H1 (cell line): Measurements from ENCODE around the gene TGFBR2. TPM values are rescaled to one million over a fixed set of nuclear protein-coding genes. Genes with fewer than 3 reads are reported as not detected.

Source experiments
- CTCF ChIA-PET: fragments of 300-600 bp; sonication (Branson Sonifier 250); formaldehyde crosslinking; loops from one replicate; lab custom pipeline; 2021; ENCODE audit not compliant: partially characterized antibody; lab: Charles Lee
- POLR2A ChIA-PET: fragments of 300-600 bp; sonication (Branson Sonifier 250); formaldehyde crosslinking; loops from one replicate; lab custom pipeline; 2021; ENCODE audit warnings: inconsistent platforms; ENCODE audit not compliant: partially characterized antibody; lab: Charles Lee
- DNase-seq, 2 experiments: peaks; one replicate each; pipeline versions ENCODE4 v3.0.0 to v3.0.0-alpha.2; 2010 to 2022; ENCODE audit warnings: low spot score in 2 of 2, low read depth in 1 of 2, mixed read lengths in 1 of 2
- FAIRE-seq: peaks from 2 replicates; lab custom pipeline; 2011; peaks lifted over from hg19 to GRCh38; lab: Jason Lieb, UNC
- H2AFZ ChIP-seq: 2 replicates; pipeline ENCODE4 v1.8.1; 2012; ENCODE audit warnings: low read length, inconsistent platforms
- H2AK5ac ChIP-seq: 2 replicates; pipeline ENCODE4 v1.6.1; 2013; ENCODE audit warnings: low read depth, low read length
- H2BK120ac ChIP-seq: replicated peaks from 2 replicates; pipeline ENCODE3; 2013; ENCODE audit warnings: low read depth, low read length, inconsistent platforms
- H2BK12ac ChIP-seq: 2 replicates; pipeline ENCODE4 v1.6.1; 2013; ENCODE audit warnings: low read depth, low read length
- H2BK15ac ChIP-seq: 2 replicates; pipeline ENCODE4 v1.6.1; 2013; ENCODE audit warnings: low read length
- H2BK20ac ChIP-seq: 2 replicates; pipeline ENCODE4 v1.6.1; 2013; ENCODE audit warnings: low read length
- H2BK5ac ChIP-seq: 2 replicates; pipeline ENCODE4 v1.6.1; 2013; ENCODE audit warnings: low read depth, low read length
- H3K14ac ChIP-seq: 2 replicates; pipeline ENCODE4 v1.6.1; 2013; ENCODE audit warnings: inconsistent platforms; ENCODE audit not compliant: insufficient read length
- H3K18ac ChIP-seq: 2 replicates; pipeline ENCODE4 v1.6.1; 2013; ENCODE audit warnings: low read length; ENCODE audit errors: extremely low read depth
- H3K23ac ChIP-seq: 2 replicates; pipeline ENCODE4 v1.6.1; 2013; ENCODE audit warnings: inconsistent platforms; ENCODE audit not compliant: insufficient read length
- H3K23me2 ChIP-seq: 2 replicates; pipeline ENCODE4 v1.6.1; 2013; ENCODE audit warnings: low read depth, low read length
- H3K27ac ChIP-seq: 2 replicates; pipeline ENCODE4 v1.6.1; 2011; ENCODE audit warnings: low read depth, low read length, inconsistent platforms
- H3K27me3 ChIP-seq, 4 experiments: replicated peaks in 1 of 4; 1 replicate in 1 of 4; 2 replicates in 3 of 4; pipeline versions ENCODE4 v1.6.1 to v1.8.1; 2011 to 2013; ENCODE audit warnings: low read length in 3 of 4, mild to moderate bottlenecking in 3 of 4, inconsistent platforms in 2 of 4, mixed read lengths in 2 of 4, moderate library complexity in 1 of 4; ENCODE audit not compliant: control insufficient read depth in 3 of 4, insufficient read depth in 3 of 4; ENCODE audit errors: extremely low read depth in 1 of 4
- H3K36me3 ChIP-seq, 4 experiments: 2 replicates each; pipeline versions ENCODE4 v1.6.1 to v1.8.1; 2011 to 2013; ENCODE audit warnings: mild to moderate bottlenecking in 4 of 4, low read length in 3 of 4, moderate library complexity in 2 of 4, control low read depth in 1 of 4, inconsistent platforms in 1 of 4; ENCODE audit not compliant: insufficient read depth in 4 of 4, control insufficient read depth in 2 of 4
- H3K4ac ChIP-seq: replicated peaks from 2 replicates; pipeline ENCODE3; 2013; ENCODE audit warnings: low read length, low read depth, mixed read lengths, inconsistent platforms; ENCODE audit not compliant: insufficient read length
- H3K4me1 ChIP-seq, 4 experiments: replicated peaks in 1 of 4; 1 replicate in 1 of 4; 2 replicates in 3 of 4; pipeline versions ENCODE4 v1.6.1 to v1.8.1; 2011 to 2013; ENCODE audit warnings: low read length in 3 of 4, inconsistent platforms in 2 of 4, mixed read lengths in 1 of 4; ENCODE audit not compliant: insufficient read depth in 4 of 4, control insufficient read depth in 3 of 4
- H3K4me2 ChIP-seq, 2 experiments: 2 replicates each; pipeline versions ENCODE4 v1.6.1 to v1.8.1; 2011 to 2013; ENCODE audit warnings: low read depth in 2 of 2, low read length in 2 of 2, control low read depth in 1 of 2, inconsistent platforms in 1 of 2, mild to moderate bottlenecking in 1 of 2; ENCODE audit not compliant: insufficient read depth in 1 of 2
- H3K4me3 ChIP-seq, 4 experiments: fragments of 200-600, 300-600 bp in 1 of 4; sonication (generic), shearing (Covaris generic), sonication (Bioruptor Twin) in 1 of 4; 2 replicates each; pipeline versions ENCODE4 v1.5.1 to v1.8.1; 2011 to 2016; ENCODE audit warnings: low read length in 4 of 4, low read depth in 3 of 4, control low read depth in 2 of 4, inconsistent platforms in 2 of 4, mild to moderate bottlenecking in 2 of 4, mixed read lengths in 1 of 4, moderate library complexity in 1 of 4; ENCODE audit not compliant: insufficient read depth in 2 of 4; ENCODE audit errors: extremely low read depth in 1 of 4
- H3K56ac ChIP-seq: replicated peaks from 2 replicates; pipeline ENCODE3; 2013; ENCODE audit warnings: low read depth, mild to moderate bottlenecking, mixed read lengths, low read length, inconsistent platforms; ENCODE audit not compliant: insufficient read length
- H3K79me1 ChIP-seq: 2 replicates; pipeline ENCODE4 v1.6.1; 2013; ENCODE audit warnings: low read depth, low read length, control low read depth
- H3K79me2 ChIP-seq, 2 experiments: 2 replicates each; pipeline versions ENCODE4 v1.6.1 to v1.8.1; 2012 to 2013; ENCODE audit warnings: low read length in 2 of 2, mild to moderate bottlenecking in 2 of 2, inconsistent platforms in 1 of 2; ENCODE audit not compliant: insufficient read depth in 2 of 2, control insufficient read depth in 1 of 2
- H3K9ac ChIP-seq, 4 experiments: replicated peaks in 1 of 4; 1 replicate in 1 of 4; 2 replicates in 3 of 4; pipeline versions ENCODE4 v1.6.1 to v1.8.1; 2011 to 2013; ENCODE audit warnings: low read depth in 3 of 4, low read length in 3 of 4, control low read depth in 2 of 4, mild to moderate bottlenecking in 2 of 4, moderate library complexity in 2 of 4, inconsistent platforms in 1 of 4; ENCODE audit errors: extremely low read depth in 1 of 4
- H3K9me3 ChIP-seq, 2 experiments: 2 replicates each; pipeline versions ENCODE4 v1.6.1 to v1.8.1; 2012 to 2013; ENCODE audit warnings: mild to moderate bottlenecking in 2 of 2, moderate library complexity in 2 of 2, control low read depth in 1 of 2, inconsistent platforms in 1 of 2, low read depth in 1 of 2, low read length in 1 of 2, mixed read lengths in 1 of 2; ENCODE audit not compliant: insufficient read depth in 2 of 2
- H4K20me1 ChIP-seq, 2 experiments: replicated peaks in 1 of 2; 2 replicates each; pipeline versions ENCODE3 to v1.8.1; 2011 to 2013; ENCODE audit warnings: inconsistent platforms in 2 of 2, low read length in 2 of 2, mild to moderate bottlenecking in 1 of 2; ENCODE audit not compliant: insufficient read depth in 2 of 2, control insufficient read depth in 1 of 2
- H4K5ac ChIP-seq: 2 replicates; pipeline ENCODE4 v1.6.1; 2013; ENCODE audit warnings: low read length, low read depth, mixed read lengths, inconsistent platforms; ENCODE audit not compliant: insufficient read length
- H4K8ac ChIP-seq: 2 replicates; pipeline ENCODE4 v1.8.0; 2013; ENCODE audit warnings: mild to moderate bottlenecking, moderate library complexity, low read length, inconsistent platforms; ENCODE audit not compliant: insufficient read depth; ENCODE audit errors: extremely low read depth
- H4K91ac ChIP-seq: replicated peaks from 2 replicates; pipeline ENCODE3; 2013; ENCODE audit warnings: low read length, mixed read lengths, inconsistent platforms; ENCODE audit not compliant: insufficient read length
- CHD1 ChIP-seq: IDR thresholded peaks from 2 replicates; pipeline ENCODE4 v1.6.1; 2012; ENCODE audit warnings: low read depth, low read length, improper control_type of control experiment
- FOSL1 ChIP-seq: IDR thresholded peaks from 2 replicates; pipeline ENCODE4 v1.6.1; 2011; ENCODE audit warnings: mild to moderate bottlenecking, low read depth, low read length, moderate library complexity; ENCODE audit not compliant: insufficient read depth
- RXRA ChIP-seq: IDR thresholded peaks from 2 replicates; pipeline ENCODE4 v1.6.1; 2011; ENCODE audit warnings: low read depth, mild to moderate bottlenecking, low read length, moderate library complexity; ENCODE audit not compliant: insufficient read depth
- SAP30 ChIP-seq: fragments of 300-600 bp; sonication (generic); IDR thresholded peaks from 2 replicates; pipeline ENCODE4 v1.7.1; 2012; ENCODE audit warnings: low read length, moderate library complexity, mild to moderate bottlenecking, inconsistent platforms; ENCODE audit not compliant: insufficient read depth, insufficient replicate concordance
- SIN3A ChIP-seq, 2 experiments: IDR thresholded peaks in 1 of 2; conservative IDR thresholded peaks in 1 of 2; 2 replicates each; pipeline ENCODE4 v1.6.1; 2011 to 2012; ENCODE audit warnings: low read length in 2 of 2, improper control_type of control experiment in 1 of 2, low read depth in 1 of 2, mild to moderate bottlenecking in 1 of 2
- SIX5 ChIP-seq: IDR thresholded peaks from 2 replicates; pipeline ENCODE4 v1.6.1; 2011; ENCODE audit warnings: mild to moderate bottlenecking, low read depth, low read length
- TAF1 ChIP-seq: IDR thresholded peaks from 2 replicates; pipeline ENCODE4 v1.6.1; 2011; ENCODE audit warnings: mild to moderate bottlenecking, low read depth, low read length
- WGBS, 2 experiments: shearing (Covaris generic) in 1 of 2; methylation state at CpG; one replicate each; pipeline versions ENCODE4 v1.1.6 to v1.1.7; 2013 to 2015; ENCODE audit warnings: low lambda C conversion rate in 2 of 2, mixed read lengths in 2 of 2, inconsistent platforms in 1 of 2, low coverage in 1 of 2, missing lambda C conversion rate in 1 of 2; ENCODE audit not compliant: insufficient replicate concordance in 2 of 2, insufficient coverage in 1 of 2, insufficient read length in 1 of 2; ENCODE audit errors: extremely low coverage in 1 of 2, missing lambda C conversion rate in 1 of 2; 5-methylcytosine and 5-hydroxymethylcytosine counted together
- polyA plus RNA-seq, 7 experiments: library from polyadenylated mRNA; depleted of rRNA in 3 of 7; stranded (reverse) in 5 of 7; unstranded in 2 of 7; fragments of >200 nt in 5 of 7; fragments of 200-250 nt in 2 of 7; gene quantifications; 1 replicate in 5 of 7; 2 replicates in 1 of 7; 4 replicates in 1 of 7; pipeline versions ENCODE4 v1.2.1 to v1.2.3, GENCODE V29; 2011 to 2013; ENCODE audit warnings: missing spikeins in 2 of 7, mixed read lengths in 2 of 7
- total RNA-seq: library from RNA; stranded (reverse); fragmentation: NEBNext Ultra II Directional; extraction: Animal tissue kit (Norgen Biotek cat#: 25700); gene quantifications from 2 replicates; pipeline ENCODE4 v1.2.1, GENCODE V29; 2021

TGFBR2 gene
- total and polyA plus RNA-seq, 2 of the 8 experiments (the other 6 are each of a cell fraction or from before 2014, with no cell fraction given): 4.2 to 7.4 TPM

DNA sequence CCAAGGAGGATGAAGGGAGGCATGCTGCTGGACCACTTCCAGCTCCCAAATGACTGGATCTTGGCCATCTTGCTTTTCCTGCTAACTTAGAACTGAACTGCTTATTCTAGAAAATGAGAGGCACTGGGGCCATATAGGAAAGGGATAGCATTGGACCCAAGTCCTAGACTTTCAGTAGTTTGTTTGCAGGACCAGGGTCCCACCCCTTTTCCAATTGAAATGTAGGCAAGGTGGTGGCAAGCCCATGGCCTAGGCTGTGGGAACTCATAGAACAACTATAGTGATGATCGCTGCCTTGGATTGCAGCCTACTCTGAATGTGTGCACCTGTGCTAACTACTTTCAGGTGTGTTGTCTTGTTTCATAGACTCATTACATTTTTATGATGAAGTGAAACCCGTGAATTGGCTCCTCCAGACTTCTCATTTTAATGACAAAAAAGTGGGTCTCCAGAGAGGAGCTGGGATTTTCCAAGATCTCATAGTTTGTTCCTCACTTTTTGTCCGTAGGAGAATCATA lies 50.3 kb downstream of the TGFBR2 start:
- Histone ChIP-seq H3K79me1 (no peaks in the 10 kb centered on the region; the same call in 1 of the 2 replicates), H3K23me2 (no peaks in the 10 kb centered on the region), H3K14ac (no peak overlapping the region), H3K79me2 (no peaks in the 10 kb centered on the region), H3K27me3 (no peaks in the 10 kb centered on the region), H3K9me3 (no peaks in the 10 kb centered on the region), H2AK5ac (no peak overlapping the region), H3K23ac (no peak overlapping the region), H3K27ac (no peak overlapping the region), H3K4me1 (peaks cover 0 to 11% (median 6%) of the 10 kb centered on the region in 4 experiments; a peak in 4 of 7 replicates), H2BK20ac (no peak overlapping the region), H2BK120ac (no peak overlapping the region), H4K20me1 (no peaks in the 10 kb centered on the region), H2AFZ (no peak overlapping the region), H3K4me2 (no peak overlapping the region), H4K91ac (no peak overlapping the region), H2BK15ac (no peak overlapping the region), H2BK12ac (no peak overlapping the region), H3K18ac (no peak overlapping the region), H2BK5ac (no peak overlapping the region), H3K4ac (no peak overlapping the region), H3K56ac (no peak overlapping the region), H3K36me3 (peaks cover 0 to 22% (median 9%) of the 10 kb centered on the region in 4 experiments; a peak in 5 of 8 replicates), H4K8ac (no peak overlapping the region), H3K4me3 (no peak overlapping the region), H4K5ac (no peak overlapping the region), H3K9ac (no peak overlapping the region)
- CTCF ChIA-PET: interaction anchor here (0.9 to 1.5 kb wide), 4 partner anchors 9 to 38 kb away, joined by 3 to 4 read pairs (median 4); no protein-coding TSS in a partner anchor
- no peak for TF ChIP-seq CHD1
- no peak for TF ChIP-seq SIN3A (conservative IDR thresholded peaks at IDR 0.05 in 1 of 2, IDR thresholded peaks at IDR 0.05 in 1 of 2; ENCODE audit: low read depth in 1 of 2, low read length in 2 of 2)
- TF ChIP-seq RXRA: no peak
- no peak for TF ChIP-seq SIX5
- TF ChIP-seq TAF1: no peak
- no peak for TF ChIP-seq SAP30
- TF ChIP-seq FOSL1: no peak
- no peak for FAIRE-seq
- DNase-seq: no peak
- 92% methylated on average over 3 of the region's 3 CpGs; no CpG with 5 or more reads in 1 of the 2 experiments for WGBS, 2 experiments
- POLR2A ChIA-PET: no interaction called here
